Fibroblast of skin of left biceps (primary cell): ENCODE measurements around the gene FIZ1.

Experiments
- DNase-seq, 2 experiments: peaks; one replicate each; pipeline ENCODE4 v3.0.0-alpha.2; 2013; ENCODE audit warnings: low read depth in 2 of 2

The FIZ1 gene, protein sequence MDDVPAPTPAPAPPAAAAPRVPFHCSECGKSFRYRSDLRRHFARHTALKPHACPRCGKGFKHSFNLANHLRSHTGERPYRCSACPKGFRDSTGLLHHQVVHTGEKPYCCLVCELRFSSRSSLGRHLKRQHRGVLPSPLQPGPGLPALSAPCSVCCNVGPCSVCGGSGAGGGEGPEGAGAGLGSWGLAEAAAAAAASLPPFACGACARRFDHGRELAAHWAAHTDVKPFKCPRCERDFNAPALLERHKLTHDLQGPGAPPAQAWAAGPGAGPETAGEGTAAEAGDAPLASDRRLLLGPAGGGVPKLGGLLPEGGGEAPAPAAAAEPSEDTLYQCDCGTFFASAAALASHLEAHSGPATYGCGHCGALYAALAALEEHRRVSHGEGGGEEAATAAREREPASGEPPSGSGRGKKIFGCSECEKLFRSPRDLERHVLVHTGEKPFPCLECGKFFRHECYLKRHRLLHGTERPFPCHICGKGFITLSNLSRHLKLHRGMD

DNA sequence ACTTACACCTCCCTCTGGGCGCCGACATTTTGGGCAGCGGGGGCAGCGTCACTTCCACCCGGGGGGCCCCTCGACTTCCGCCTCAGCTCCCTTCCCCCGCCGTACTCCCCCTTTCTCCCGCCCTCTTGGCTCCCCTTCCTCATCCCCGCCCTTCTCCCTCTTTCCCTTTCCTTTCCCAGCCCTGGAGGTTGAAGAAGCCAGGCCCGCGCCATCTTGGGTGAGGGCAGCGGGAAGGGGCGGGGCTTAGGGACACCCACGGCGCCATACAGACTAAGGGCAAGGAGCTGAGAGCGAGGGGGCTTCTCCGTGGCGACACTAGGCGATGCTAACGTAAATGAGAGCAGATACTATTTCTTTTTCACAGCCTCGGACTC lies at the start of gene FIZ1:
Gene FIZ1 (minus strand): TSS at position 50 of the 374 bp plus-strand sequence. CDS start 1,652 bp downstream, outside the sequence.
- DNase-seq, result peak; percentile 98

DNA sequence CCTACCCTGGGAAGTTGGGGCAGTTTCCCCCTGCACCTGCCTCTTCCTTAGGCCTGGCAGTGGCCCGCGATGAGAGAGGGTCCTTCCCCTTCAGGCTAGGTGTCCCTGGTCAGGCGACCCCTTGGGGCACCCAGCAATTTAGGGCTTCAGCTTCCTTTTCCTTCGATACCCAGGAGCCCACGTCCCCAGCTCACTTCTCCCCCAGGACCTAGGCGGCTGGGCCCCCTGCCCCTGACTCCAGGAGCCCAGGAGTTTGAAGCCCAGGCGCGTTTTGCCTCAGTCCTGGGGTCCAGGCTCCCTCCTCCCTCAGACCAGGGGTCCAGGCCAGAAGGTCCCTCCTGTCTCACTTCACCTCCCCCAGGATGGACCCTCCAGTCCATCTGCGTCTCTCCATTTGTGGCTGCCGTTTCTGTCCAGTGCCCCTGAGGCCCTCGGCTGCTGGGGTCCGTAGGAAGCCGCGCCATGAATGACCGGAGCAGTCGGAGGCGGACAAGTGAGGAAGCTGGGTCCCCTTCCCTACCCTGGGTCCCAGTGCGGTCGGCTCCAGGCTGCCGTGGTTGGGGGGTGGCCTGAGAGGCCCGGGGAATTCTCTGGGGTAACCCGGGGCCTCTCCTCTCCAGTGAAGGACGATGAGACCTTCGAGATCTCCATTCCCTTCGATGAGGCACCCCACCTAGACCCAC lies 49.4 kb upstream of the FIZ1 start:
- no peak for DNase-seq

DNA sequence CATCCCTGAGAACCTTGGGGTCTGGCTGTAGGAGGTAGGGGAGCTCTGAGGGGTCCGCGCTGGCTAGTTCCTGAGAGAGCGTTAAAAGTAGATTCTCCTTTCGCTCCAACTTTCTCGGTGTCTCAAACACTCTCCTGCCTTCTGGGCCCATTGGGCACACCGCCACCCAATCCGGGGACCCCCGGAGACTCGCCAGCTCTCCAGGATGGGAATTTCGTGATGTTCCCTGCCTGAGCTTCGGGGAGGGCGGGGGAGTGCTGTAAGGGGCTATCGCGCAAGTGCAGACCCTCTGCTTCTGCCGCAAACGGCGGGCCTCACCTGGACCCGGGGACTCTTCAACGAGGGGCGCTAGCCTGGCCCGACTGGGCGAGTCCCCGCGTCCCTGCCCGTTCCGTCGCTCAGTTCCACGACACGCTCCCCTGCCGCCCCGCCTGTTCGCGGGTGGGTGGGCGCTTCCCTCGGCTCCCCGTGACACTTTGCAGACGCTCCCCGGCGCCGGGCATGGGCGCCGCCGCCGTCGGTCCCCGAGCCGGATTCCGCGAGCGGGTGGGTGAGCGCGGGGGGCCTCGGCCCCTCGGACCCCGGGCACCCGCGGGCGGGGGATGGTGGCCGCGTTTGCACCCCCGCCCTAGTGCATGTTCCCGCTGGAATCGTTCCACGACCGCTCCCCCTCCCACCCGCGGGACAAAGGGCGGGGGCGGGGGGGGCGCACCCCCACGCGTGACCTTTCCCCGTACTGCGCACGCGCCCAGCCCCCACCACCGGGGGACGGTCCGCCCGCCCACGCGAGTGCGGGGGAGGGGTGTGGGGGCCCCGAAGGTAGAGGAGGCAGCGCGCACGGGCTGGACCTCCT lies 48.6 kb upstream of the FIZ1 start, which contains the start of gene CCDC106:
Gene CCDC106 (plus strand): TSS at position 481 of the 853 bp plus-strand sequence. CDS start 835 bp downstream, outside the sequence.
- DNase-seq, result peak; percentile 49 to 54

DNA sequence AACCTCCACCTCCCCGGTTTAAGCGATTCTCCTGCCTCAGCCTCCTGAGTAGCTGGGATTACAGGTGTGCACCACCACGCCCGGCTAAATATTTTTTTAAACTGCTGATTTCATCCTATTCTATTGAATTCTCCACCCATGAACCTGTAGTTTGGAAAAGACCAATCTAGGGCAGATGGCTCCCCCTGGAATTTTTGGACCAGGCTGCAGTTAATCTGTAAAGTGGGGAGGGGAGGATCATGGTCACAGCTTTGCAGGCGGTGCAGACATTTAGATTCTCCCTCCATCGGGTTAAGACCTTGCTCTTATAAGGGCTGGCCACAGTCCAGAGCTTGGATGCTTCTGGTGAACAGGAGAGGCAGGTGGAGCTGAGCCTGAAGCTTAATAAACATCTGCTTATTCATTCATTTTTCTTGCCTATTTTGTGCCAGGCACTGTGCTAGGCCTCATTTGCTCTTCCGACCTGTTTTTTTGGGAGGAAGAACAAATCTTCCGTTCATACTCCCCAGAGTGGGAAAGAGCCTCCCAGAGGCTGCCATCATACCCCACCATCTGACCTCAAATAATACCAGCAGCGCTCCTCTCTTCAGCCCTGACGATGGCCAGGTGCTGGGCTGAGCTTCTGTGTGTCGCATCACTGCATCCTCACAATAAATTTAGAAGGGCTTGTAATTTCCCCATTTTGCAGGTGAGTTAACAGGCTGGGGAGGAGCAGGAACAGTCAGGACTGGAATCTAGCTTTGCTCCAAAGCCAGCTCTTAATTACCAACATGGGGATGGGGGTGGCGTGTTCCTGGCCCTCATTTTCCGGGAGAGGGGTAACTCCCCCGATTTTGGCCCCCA lies 47.8 kb upstream of the FIZ1 start:
- no peak for DNase-seq

DNA sequence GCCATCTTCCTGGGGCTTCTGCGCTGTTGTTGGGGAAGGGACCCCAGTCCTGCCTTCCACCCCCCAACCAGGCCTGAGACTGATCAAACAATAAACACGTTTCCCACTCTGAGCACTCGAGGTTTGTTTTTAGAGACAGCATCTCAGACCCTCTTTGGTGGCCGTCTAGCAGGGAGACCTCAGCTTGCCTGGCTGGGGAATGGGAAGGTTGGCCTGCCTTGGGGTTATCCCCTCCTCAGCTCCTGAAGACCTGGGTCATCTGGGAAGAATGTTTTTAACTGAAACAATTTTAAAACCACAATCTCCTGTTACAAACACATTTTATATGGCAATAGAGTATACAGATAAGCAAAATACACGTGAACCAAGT lies 46.2 kb upstream of the FIZ1 start:
- no peak for DNase-seq

DNA sequence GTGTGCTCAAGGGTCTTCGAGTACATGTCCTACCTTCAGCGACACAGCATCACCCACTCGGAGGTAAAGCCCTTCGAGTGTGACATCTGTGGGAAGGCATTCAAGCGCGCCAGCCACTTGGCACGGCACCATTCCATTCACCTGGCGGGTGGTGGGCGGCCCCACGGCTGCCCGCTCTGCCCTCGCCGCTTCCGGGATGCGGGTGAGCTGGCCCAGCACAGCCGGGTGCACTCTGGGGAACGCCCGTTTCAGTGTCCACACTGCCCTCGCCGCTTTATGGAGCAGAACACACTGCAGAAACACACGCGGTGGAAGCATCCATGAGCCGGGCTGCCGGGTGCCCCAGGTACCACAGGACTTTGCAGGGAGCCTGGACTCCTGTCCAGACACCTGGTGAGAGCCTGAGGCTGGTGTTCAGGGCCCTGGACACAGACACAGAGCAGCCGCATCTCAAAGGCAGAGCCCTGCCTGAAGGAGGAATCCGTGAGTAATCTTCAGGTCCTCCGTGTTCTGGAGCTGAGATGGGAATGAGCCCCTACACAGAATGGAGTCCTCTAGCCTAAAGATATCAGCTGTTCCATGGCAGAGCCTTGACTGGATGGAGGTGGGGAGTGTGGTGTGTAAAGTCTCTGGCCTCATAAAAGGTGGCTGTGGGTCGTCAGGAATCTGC lies 45.7 kb upstream of the FIZ1 start:
- DNase-seq, result no peak

DNA sequence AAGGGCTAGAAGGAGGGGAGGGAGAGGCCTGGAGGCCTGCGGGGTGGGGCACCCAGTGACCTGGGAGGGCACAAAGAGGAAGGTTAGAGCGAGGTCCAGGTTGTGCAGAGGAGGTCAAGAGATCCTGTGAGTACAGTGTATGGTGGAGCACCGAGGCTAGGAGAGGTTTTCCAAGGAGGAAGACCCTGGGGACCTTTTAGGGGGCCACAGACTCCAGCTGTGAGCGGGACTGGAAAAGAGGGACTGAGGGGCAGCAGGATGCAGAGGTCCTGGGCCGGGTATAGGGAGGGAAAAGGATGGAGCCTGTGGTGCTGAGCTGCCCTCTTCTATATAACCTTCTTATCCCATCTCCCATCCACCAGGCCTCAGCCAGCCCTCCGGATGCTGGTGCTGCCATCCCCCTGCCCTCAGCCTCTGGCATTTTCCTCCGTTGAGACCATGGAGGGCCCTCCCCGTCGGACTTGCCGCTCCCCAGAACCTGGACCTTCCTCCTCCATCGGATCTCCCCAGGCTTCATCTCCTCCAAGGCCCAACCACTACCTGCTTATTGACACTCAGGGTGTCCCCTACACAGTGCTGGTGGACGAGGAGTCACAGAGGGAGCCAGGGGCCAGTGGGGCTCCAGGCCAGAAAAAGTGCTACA lies 45.0 kb upstream of the FIZ1 start:
- DNase-seq, result no peak

DNA sequence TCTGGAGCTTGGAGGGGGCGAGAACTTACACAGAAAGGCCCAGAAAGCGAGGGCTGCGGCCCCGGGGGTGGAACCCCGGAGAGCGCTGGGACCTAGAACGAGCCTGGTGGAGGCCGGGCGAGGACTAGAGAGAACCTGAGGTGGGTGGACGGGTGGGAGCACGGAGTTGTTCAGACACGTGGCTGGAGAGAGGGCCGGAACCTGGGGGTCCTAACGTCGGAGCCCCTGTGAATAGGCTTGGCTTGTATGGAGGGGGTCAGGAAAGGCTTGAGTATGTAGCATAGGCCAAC lies 44.5 kb upstream of the FIZ1 start:
- DNase-seq, result no peak

DNA sequence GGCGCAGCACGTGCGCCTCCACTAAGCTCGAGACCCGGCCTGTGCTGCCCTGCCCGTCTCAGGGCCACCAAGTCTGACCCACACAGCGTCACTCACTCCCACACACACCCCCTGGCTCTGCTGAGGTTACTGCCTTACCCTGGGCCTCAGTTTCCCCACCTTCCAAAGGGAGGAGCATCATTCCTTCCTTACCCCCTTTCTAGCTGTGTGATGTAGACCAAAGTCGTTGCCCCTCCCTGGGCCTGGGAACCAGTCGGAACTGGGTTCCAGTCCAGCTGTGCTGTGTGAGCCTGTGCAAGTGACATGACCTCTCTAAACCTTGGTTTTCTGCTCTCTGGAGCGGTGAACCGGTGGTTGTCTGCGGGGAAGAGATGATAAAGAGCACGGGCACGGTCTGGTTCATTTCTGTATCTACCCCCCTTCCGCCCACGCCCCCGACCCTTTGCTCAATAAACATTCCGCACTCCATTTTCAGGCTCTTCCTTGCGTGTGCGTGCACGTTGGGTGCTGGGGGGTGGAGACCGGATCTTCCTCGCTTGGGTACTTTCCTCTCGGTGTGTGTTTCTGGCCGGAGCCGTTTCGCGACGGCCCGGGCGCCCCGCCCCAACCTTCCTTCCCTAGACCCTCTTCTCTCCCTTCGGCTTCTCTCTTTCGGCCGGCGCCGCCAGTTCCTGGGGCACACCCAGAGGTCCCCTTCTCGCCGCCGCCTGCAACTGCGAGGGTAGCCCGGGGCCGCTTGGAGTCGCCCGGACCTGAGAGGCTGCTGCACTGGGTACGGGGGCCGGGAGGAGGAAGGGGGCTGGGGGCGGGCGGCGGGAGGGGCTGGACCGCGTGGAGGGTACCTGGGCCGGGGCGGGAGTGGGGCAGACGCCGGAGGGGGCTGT lies 43.9 kb upstream of the FIZ1 start, which contains the start of gene ZNF581:
Gene ZNF581 (plus strand): TSS at position 647 of the 884 bp plus-strand sequence. CDS start 923 bp downstream, outside the sequence.
- peak in 1 of 2 experiments; percentile 42 for DNase-seq

DNA sequence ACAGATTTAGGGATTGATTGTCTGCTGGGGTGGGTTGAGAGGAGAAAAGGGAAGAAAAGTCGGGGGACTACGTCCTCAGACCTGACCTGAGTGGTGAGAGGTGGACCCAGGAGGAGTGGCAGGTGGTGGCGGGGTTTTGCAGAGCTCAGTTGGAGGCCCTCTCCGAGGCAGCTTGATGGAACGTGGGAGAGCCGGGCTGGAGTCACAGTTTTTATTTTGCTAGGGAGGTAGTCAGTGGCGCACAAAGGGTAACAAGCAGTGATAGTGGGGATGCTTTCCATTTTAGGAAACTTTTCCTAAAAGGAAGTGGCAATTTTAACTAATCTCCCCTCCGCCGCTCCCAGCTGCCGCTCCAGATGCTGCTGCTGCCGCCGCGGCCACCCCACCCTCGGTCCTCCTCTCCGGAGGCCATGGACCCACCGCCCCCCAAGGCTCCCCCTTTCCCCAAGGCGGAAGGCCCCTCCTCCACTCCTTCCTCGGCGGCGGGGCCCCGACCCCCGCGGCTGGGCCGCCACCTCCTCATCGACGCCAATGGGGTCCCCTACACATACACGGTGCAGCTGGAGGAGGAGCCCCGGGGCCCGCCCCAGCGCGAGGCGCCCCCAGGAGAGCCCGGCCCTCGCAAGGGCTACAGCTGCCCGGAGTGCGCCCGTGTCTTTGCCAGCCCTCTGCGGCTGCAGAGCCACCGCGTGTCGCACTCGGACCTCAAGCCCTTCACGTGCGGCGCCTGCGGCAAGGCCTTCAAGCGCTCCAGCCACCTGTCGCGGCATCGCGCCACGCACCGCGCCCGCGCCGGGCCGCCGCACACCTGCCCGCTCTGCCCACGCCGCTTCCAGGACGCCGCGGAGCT lies 43.1 kb upstream of the FIZ1 start:
- no peak for DNase-seq

DNA sequence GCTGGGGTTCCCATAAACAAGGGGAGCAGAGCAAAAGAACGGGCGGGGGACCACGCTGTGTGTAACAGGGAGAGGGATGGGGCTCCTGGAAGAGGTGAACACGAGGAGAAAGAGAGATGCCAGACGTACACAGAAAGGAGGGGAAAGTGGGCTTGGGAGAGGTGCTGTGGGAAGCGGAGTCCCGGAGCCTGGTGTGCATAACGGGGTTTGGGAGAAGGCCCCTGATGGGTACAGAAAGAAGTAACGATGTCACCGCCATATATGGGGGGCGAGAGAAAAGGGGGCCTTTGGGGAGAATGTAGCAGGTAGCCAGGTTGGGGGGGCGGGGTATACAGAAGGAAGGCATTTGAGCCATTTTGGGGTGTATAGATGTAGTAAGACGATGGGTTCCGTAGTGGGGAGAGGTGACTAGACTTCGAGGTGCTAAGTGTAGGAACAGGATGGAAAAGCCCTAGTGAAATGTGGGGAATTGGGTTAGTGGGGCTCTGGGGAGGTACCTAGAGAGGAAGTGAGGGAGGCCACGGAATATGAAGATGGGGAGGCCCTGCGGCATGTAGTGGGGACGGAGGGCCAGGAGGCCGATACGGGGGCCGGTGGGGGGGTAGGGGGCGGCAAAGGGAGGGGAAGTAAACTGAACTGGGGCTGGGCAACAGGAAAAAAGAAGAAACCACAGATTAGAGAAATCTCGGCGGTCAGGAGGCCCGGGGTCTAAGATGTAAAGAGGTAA lies 42.3 kb upstream of the FIZ1 start:
- no peak for DNase-seq

DNA sequence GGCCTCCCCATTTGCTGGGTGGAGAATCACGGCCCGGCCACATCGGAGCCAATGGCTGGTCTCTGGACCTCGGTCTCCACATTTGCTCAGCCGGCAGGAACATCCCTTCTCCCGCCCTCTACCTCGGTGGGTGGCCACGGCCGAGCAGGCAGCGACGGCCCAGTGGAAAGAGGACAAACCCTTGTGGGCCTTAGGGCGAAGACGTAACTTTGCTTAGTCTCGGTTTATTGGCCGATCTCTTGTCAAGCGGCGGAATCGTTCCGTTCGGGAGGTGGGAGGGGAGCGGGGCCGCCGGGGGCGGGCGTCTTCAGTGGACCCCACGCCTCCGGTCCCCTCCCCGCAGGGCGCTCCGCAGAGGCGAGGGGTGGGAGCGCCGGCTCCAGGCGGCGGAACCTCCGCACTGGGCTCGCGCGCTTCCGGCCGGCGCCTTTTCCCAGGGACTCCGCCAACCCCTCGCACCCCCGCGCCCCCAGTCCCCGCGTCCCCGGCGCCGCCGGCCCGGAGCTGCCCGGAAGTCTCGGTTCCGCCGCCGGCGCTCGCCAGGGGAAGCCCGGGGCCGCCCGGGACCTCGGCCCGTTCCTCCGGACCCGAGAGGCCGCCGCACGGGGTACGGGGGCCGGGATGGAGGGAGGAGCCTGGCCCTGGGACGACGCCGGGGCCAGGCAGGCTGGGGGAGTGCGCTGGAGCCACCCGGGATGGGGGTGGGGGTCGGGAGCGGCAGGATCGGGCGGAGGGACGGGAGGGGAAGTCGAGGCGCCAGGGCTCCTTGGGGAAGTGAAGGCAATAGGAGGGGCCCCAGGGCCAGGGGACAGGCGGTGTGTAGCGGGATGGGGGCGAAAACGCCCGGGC lies 41.5 kb upstream of the FIZ1 start, which contains the start of gene ZNF580:
Gene ZNF580 (plus strand): TSS at position 426 of the 849 bp plus-strand sequence. CDS start 1,507 bp downstream, outside the sequence.
- peak in 1 of 2 experiments; percentile 67 for DNase-seq

DNA sequence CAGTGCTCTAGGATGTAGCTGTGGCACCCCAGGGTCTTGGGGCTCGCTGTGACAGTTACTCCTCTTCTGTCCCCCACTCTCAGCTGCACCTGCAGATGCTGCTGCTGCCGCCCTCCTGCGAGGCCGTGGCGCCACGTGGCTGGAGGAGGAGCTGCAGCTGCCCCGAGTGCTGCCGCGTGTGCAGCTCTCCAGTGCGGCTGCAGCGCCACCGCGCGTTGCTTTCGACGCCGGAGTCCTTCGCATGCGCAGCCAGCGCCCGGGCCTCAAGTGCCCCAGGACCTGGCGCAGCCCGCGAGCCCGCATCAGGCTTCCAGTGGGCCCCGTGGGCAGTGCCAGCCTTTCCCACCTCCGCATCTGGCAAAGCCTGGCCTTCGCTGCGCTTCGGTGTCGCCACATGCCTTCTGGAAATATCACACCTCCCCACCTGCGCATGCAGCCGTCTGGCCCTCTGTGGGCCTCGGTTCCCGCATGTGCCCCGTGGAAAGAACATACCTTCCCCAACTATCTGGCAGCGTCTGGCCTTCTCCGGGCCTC lies 40.8 kb upstream of the FIZ1 start:
- DNase-seq, result no peak

DNA sequence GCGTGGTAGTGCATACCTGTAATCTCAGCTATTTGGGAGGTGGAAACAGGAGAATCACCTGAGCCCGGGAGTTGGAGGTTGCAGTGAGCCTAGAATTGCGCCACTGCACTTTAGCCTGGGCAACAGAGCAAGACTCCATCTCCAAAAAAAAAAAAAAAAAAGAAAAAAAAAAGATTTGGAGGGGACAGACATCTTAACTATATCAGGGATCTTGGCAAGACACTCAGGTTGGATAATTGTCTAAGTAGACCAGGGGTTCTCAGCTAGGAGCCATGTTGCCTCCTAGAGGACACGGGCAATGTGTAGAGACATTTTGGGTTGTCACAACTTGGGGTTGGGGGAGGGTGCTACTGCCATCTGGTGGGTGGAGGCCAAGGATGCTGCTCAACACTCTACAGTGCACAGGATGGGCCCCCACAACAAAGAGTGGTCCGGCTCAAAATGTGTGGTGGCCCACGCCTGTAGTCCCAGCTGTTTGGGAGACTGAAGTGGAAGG lies 39.6 kb upstream of the FIZ1 start:
- no peak for DNase-seq

DNA sequence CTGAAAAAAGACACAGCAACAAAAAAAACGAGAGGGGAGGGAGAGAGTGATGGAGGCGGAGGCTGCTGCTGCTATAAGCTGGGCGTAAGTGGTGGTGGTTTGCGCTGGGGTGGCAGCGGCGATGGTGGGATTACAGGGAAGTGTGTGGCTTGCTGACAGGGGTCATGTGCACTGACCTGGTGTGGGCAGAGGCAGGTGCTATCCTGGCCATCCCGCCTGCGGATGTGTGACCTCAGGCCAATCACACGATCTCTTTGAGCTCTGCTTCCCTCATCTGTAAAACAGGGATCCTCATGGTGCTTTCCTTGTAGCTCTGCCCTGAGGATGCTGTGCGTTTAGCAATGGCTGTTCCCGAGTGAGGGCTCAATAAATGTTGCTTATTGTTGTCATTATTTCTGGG lies 38.2 kb upstream of the FIZ1 start:
- no peak for DNase-seq

DNA sequence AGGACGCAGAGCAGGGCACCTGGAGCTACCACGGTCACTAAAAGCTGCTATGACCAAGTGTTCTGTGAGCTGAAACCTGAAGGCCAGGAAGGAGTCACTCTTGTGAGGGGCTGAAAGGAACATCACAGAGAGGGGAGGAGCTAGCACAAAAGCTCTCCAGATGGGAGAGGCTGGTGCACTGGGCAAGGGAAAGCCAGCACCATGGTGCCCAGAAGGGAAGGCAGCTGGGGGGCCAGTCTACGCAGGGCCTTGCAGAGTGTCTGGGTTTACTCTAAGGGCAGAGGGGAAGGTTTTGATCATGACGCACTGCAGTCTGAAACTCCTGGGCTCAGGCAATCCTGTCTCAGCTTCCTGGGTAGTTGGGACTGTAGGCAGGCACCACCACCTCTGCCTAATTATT lies 37.4 kb upstream of the FIZ1 start:
- DNase-seq, result no peak
